ENCODE data around the gene ZG16.

GRCh38 chr16:29777576-29778350 is at the start of gene ZG16:
- TF ChIP-seq CTCF (IDR thresholded peaks at IDR 0.05; ENCODE audit: low read depth, low read length) (no peak), EZH2phosphoT487 (IDR thresholded peaks at IDR 0.05; ENCODE audit: low read depth) (no peak)
